GM12878 (cell line): ENCODE measurements around the gene NUP214. TPM values are rescaled to one million over a fixed set of nuclear protein-coding genes. Genes with fewer than 3 reads are reported as not detected.

ENCODE experiments used
- ATAC-seq: fragments of 200-7000 bp; cut with Tn5 transposase; 3 replicates; pipeline ENCODE4 v1.9.1; 2020; ENCODE audit warnings: mild to moderate bottlenecking, moderate library complexity
- BruUV-seq: library from RNA; stranded (reverse); fragments of 400-500 nt; replicated peaks from 2 replicates; lab custom pipeline; 2021; lab: Mats Ljungman, UMichigan
- CTCF ChIA-PET: fragments of 300-600 bp; sonication (Branson Sonifier 250); formaldehyde crosslinking; extraction: SDS; loops from one replicate; lab custom pipeline; 2021; ENCODE audit warnings: inconsistent platforms; lab: Yijun Ruan, JAX
- POLR2A ChIA-PET: fragments of 350-600 bp; formaldehyde crosslinking; extraction: SDS; loops from one replicate; lab custom pipeline; 2021; ENCODE audit warnings: inconsistent platforms; lab: Charles Lee
- RAD21 ChIA-PET: fragments of 300-600 bp; sonication (Branson Sonifier 250); formaldehyde crosslinking; loops from one replicate; lab custom pipeline; 2023; ENCODE audit warnings: antibody characterized with exemption; ENCODE audit not compliant: unreplicated experiment; lab: Charles Lee
- SMC1A ChIA-PET: fragments of 300-600 bp; sonication (Branson Sonifier 250); formaldehyde crosslinking; loops from one replicate; lab custom pipeline; 2023; ENCODE audit not compliant: unreplicated experiment, uncharacterized antibody; lab: Charles Lee
- DNase-seq: peaks from one replicate; pipeline ENCODE4 v3.0.0-alpha.2; 2011; ENCODE audit warnings: low read depth, low spot score
- FAIRE-seq: peaks from 3 replicates; lab custom pipeline; 2011; peaks lifted over from hg19 to GRCh38; lab: Jason Lieb, UNC
- H2AFZ ChIP-seq: 2 replicates; pipeline ENCODE4 v1.6.0; 2011; ENCODE audit warnings: low read depth, low read length, control low read depth; ENCODE audit not compliant: control insufficient read depth
- H3K27ac ChIP-seq: 2 replicates; pipeline ENCODE4 v1.5.1; 2011; ENCODE audit warnings: control low read depth; ENCODE audit not compliant: control insufficient read depth, insufficient read depth
- H3K27me3 ChIP-seq, 2 experiments: replicated peaks in 1 of 2; 2 replicates each; pipeline versions ENCODE4 v1.6.0 to v1.6.1; 2011; ENCODE audit warnings: low read length in 1 of 2; ENCODE audit not compliant: control insufficient read depth in 2 of 2, insufficient read depth in 2 of 2
- H3K36me3 ChIP-seq, 2 experiments: 2 replicates each; pipeline ENCODE4 v1.5.1; 2011; ENCODE audit warnings: low read length in 1 of 2; ENCODE audit not compliant: control insufficient read depth in 2 of 2, insufficient read depth in 2 of 2
- H3K4me1 ChIP-seq: 2 replicates; pipeline ENCODE4 v1.6.1; 2011; ENCODE audit warnings: mild to moderate bottlenecking, low read length, moderate library complexity, mixed read lengths; ENCODE audit not compliant: control insufficient read depth, insufficient read depth
- H3K4me2 ChIP-seq: 2 replicates; pipeline ENCODE4 v1.6.0; 2011; ENCODE audit warnings: control low read depth; ENCODE audit not compliant: control insufficient read depth, insufficient read depth
- H3K4me3 ChIP-seq: fragments of 200-600 bp; sonication (generic); 2 replicates; pipeline ENCODE4 v1.5.1; 2016
- H3K79me2 ChIP-seq: 2 replicates; pipeline ENCODE4 v1.6.0; 2011; ENCODE audit warnings: low read length; ENCODE audit not compliant: control insufficient read depth, insufficient read depth
- H3K9ac ChIP-seq: 2 replicates; pipeline ENCODE4 v1.8.0; 2011; ENCODE audit warnings: low read length, control low read depth, mixed read lengths; ENCODE audit not compliant: control insufficient read depth, insufficient read depth
- H3K9me3 ChIP-seq: replicated peaks from 3 replicates; pipeline ENCODE4 v1.5.1; 2011; ENCODE audit warnings: mild to moderate bottlenecking, low read length; ENCODE audit not compliant: control insufficient read depth, insufficient read depth
- H4K20me1 ChIP-seq: 2 replicates; pipeline ENCODE4 v1.6.0; 2011; ENCODE audit not compliant: control insufficient read depth, insufficient read depth
- BCLAF1 ChIP-seq: fragments of 450-650 bp; IDR thresholded peaks from 2 replicates; pipeline ENCODE4 v1.6.1; 2017; ENCODE audit warnings: antibody characterized with exemption, mild to moderate bottlenecking, moderate library complexity
- CBFB ChIP-seq: IDR thresholded peaks from 2 replicates; pipeline ENCODE4 v1.6.1; 2016; ENCODE audit warnings: antibody characterized with exemption, low read depth
- GATAD2B ChIP-seq: fragments of 450-650 bp; conservative IDR thresholded peaks from 2 replicates; pipeline ENCODE4 v1.6.1; 2017; ENCODE audit warnings: low read depth, mild to moderate bottlenecking, moderate library complexity
- NFXL1 ChIP-seq: fragments of 450-650 bp; IDR thresholded peaks from 2 replicates; pipeline ENCODE4 v1.6.1; 2017; ENCODE audit warnings: antibody characterized with exemption, mild to moderate bottlenecking, borderline replicate concordance
- SRF ChIP-seq, 2 experiments: IDR thresholded peaks; 2 replicates each; pipeline ENCODE4 v1.6.1; 2011; ENCODE audit warnings: low read depth in 2 of 2, low read length in 2 of 2, mild to moderate bottlenecking in 1 of 2, moderate library complexity in 1 of 2
- STAT1 ChIP-seq: fragments of 450-650 bp; conservative IDR thresholded peaks from 2 replicates; pipeline ENCODE4 v1.6.1; 2014; ENCODE audit warnings: antibody characterized with exemption, mild to moderate bottlenecking
- ZNF274 ChIP-seq: IDR thresholded peaks from one replicate; pipeline ENCODE4 v1.8.0; 2011; ENCODE audit not compliant: insufficient read length, insufficient read depth
- WGBS: methylation state at CpG from one replicate; pipeline ENCODE4 v1.1.6; 2016; ENCODE audit warnings: low lambda C conversion rate; ENCODE audit not compliant: insufficient replicate concordance, insufficient coverage; ENCODE audit errors: missing lambda C conversion rate; 5-methylcytosine and 5-hydroxymethylcytosine counted together
- in situ Hi-C: fragments of 300-500 bp; cut with MboI; formaldehyde crosslinking; loops from 9 replicates; pipeline ENCODE4 v1.14.3; 2018; ENCODE audit warnings: mixed read lengths
- intact Hi-C: fragments of 100-400 bp; cut with micrococcal nuclease; formaldehyde crosslinking; loops from one replicate; pipeline ENCODE4 v1.14.2; 2022; ENCODE audit not compliant: unreplicated experiment
- polyA plus RNA-seq, 11 experiments: library from polyadenylated mRNA; depleted of rRNA in 4 of 11; unstranded in 6 of 11; stranded (reverse) in 5 of 11; fragments of >200 nt; fragmentation: Nextera tagmentation in 4 of 11; fragmentation: Illumina TruSeq in 1 of 11; extraction: Ambion mirVana in 4 of 11; extraction: Trizol in 1 of 11; gene quantifications; 1 replicate in 1 of 11; 2 replicates in 10 of 11; pipeline versions ENCODE4 v1.2.1 to v1.2.3, GENCODE V29; 2011 to 2016; ENCODE audit warnings: inconsistent platforms in 2 of 11, missing spikeins in 2 of 11, low read depth in 1 of 11
- total RNA-seq, 4 experiments: library from RNA; depleted of rRNA in 3 of 4; stranded (reverse); fragments of >200 nt in 3 of 4; fragmentation: Illumina TruSeq in 1 of 4; extraction: Trizol in 1 of 4; gene quantifications; 2 replicates each; pipeline versions ENCODE4 v1.2.1 to v1.2.3, GENCODE V29; 2013 to 2021

NUP214 gene
- total and polyA plus RNA-seq, 10 of the 15 experiments (the other 5 are each of a cell fraction or from before 2014, with no cell fraction given) = 11.7 to 53.8 (median 17.6) TPM

GRCh38 chr9:131281119-131281965 is 156.0 kb downstream of the NUP214 start:
- no peak for TF ChIP-seq SRF (IDR thresholded peaks at IDR 0.05; ENCODE audit: low read depth in 2 of 2, low read length in 2 of 2)
- BruUV-seq = no TSS peak
- ChIA-PET CTCF (no interaction called here), SMC1A (no interaction called here), POLR2A (interaction anchor here (1.0 kb wide), 1 partner anchor 25 kb away, joined by 3 read pairs; no protein-coding TSS in a partner anchor), RAD21 (no interaction called here)
- no peak overlapping the region for H3K4me3 ChIP-seq
- no peak overlapping the region for H3K4me2 ChIP-seq
- peaks cover 8% of the 10 kb centered on the region for H3K79me2 ChIP-seq
- intact Hi-C loops (no loop called here), in situ Hi-C loops (no loop called here)
- H3K9me3 ChIP-seq = no peaks in the 10 kb centered on the region
- H4K20me1 ChIP-seq = no peaks in the 10 kb centered on the region
- peaks cover 5 to 6% of the 10 kb centered on the region in 2 experiments; a peak in 3 of 4 replicates for H3K27me3 ChIP-seq
- H2AFZ ChIP-seq = no peak overlapping the region
- H3K27ac ChIP-seq = no peak overlapping the region
- ATAC-seq = no peak
- FAIRE-seq = no peak
- DNase-seq = no peak
- 77% methylated on average over 17 of the region's 17 CpGs for WGBS
- no peak overlapping the region for H3K9ac ChIP-seq
- H3K4me1 ChIP-seq = 0 out of 2 replicates have a peak, but pooled peaks cover 3% of the 10 kb centered on the region
- no peaks in the 10 kb centered on the region for H3K36me3 ChIP-seq

DNA sequence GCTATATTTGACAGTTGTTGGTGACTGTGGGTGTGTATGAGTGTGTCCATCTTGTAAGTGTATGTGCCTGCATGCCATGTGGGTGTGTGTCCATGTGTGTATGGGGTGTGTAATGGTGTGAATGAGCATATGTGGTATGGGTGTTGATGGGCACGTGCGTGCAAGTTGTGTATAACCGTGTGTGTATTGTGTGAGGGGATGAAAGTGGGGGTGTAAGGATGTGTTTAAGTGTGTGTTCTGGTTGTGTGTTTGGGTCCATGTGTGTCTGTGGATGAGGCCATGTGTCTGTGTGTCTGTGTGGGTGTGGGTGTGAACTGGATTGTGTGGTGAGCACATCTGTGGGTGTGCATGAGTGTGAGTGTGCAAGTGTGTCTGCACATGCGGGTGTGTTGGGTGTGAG is 156.8 kb downstream of the NUP214 start:
- in situ Hi-C loops (no loop called here), intact Hi-C loops (no loop called here)
- no peak overlapping the region for H3K27ac ChIP-seq
- ChIA-PET RAD21 (no interaction called here), CTCF (no interaction called here), SMC1A (no interaction called here), POLR2A (interaction anchor here (1.0 kb wide), 1 partner anchor 26 kb away, joined by 3 read pairs; no protein-coding TSS in a partner anchor)
- ATAC-seq = no peak
- 0 out of 2 replicates have a peak, but pooled peaks cover 3% of the 10 kb centered on the region for H3K4me1 ChIP-seq
- H3K9me3 ChIP-seq = no peaks in the 10 kb centered on the region
- H2AFZ ChIP-seq = no peak overlapping the region
- FAIRE-seq = no peak
- no peaks in the 10 kb centered on the region for H4K20me1 ChIP-seq
- H3K4me3 ChIP-seq = no peak overlapping the region
- H3K9ac ChIP-seq = no peak overlapping the region
- 36% methylated on average over 4 of the region's 4 CpGs for WGBS
- peaks cover 5 to 6% of the 10 kb centered on the region in 2 experiments; a peak in 3 of 4 replicates for H3K27me3 ChIP-seq
- no peak overlapping the region for H3K4me2 ChIP-seq
- no peaks in the 10 kb centered on the region for H3K36me3 ChIP-seq
- peaks cover 1% of the 10 kb centered on the region for H3K79me2 ChIP-seq
- DNase-seq = no peak
- BruUV-seq = no TSS peak
- TF ChIP-seq NFXL1 (no peak), STAT1 (no peak), BCLAF1 (no peak), CBFB (no peak), ZNF274 (no peak), GATAD2B (no peak)
